ENCODE results near the gene CTNNBL1.

DNA sequence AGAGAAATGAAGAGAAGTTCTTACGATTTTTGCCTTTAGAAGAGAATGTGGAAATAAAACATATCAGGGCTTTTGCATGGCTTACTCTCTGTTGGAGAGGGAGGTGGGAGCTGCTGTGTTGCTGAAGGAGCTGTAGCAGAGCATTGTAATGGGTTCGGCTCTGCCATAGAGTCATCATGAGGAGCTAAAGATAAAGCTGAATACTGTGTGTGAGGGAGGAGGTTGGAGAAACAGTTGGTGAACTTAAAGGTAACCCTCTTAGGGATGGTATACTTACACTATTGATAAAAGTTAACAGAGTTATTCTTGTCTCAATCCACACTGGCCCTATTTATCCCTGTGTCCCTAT, 34.8 kb downstream of the CTNNBL1 start:
- TF ChIP-seq CTCF (IDR thresholded peaks at IDR 0.05) (no peak), TCF7L2 (IDR thresholded peaks at IDR 0.05; ENCODE audit: low read depth, low read length) (no peak), REST (IDR thresholded peaks at IDR 0.05; ENCODE audit: insufficient read depth in 1 of 2, low read depth in 2 of 2, low read length in 1 of 2) (no peak), POLR2AphosphoS5 (IDR thresholded peaks at IDR 0.05; ENCODE audit: low read depth, low read length) (no peak)

Measured in Panc1 (cell line).